HEK293 (cell line): ENCODE measurements around the gene LPP.

Experiments used
- CTCF ChIA-PET: fragments of 350-600 bp; formaldehyde crosslinking; extraction: SDS; loops from one replicate; lab custom pipeline; 2021; ENCODE audit warnings: antibody characterized with exemption; lab: Yijun Ruan, JAX
- POLR2A ChIA-PET: fragments of 300-600 bp; formaldehyde crosslinking; extraction: SDS; loops from one replicate; lab custom pipeline; 2020; ENCODE audit warnings: antibody characterized with exemption, inconsistent platforms; lab: Yijun Ruan, JAX
- H3K27ac ChIP-seq: fragments of 200-500 bp; sonication (Bioruptor generic); 2 replicates; pipeline ENCODE4 v1.5.1; 2014; ENCODE audit warnings: low read depth, low read length, control low read depth, inconsistent platforms; ENCODE audit errors: extremely low read depth
- H3K36me3 ChIP-seq, 2 experiments: fragments of 200-500 bp in 1 of 2; sonication (Bioruptor generic) in 1 of 2; 1 replicate in 1 of 2; 2 replicates in 1 of 2; pipeline ENCODE4 v1.5.1; 2014 to 2017; ENCODE audit warnings: inconsistent platforms in 2 of 2, low read length in 2 of 2; ENCODE audit not compliant: control insufficient read depth in 2 of 2, insufficient read depth in 1 of 2
- H3K4me1 ChIP-seq: fragments of 200-500 bp; sonication (Bioruptor generic); 2 replicates; pipeline ENCODE4 v1.5.1; 2014; ENCODE audit warnings: mild to moderate bottlenecking, low read length, inconsistent platforms; ENCODE audit not compliant: control insufficient read depth, insufficient read depth
- H3K4me3 ChIP-seq: 2 replicates; pipeline ENCODE4 v1.5.1; 2011; ENCODE audit warnings: low read depth, mild to moderate bottlenecking, control low read depth, low read length, moderate library complexity
- H3K9me3 ChIP-seq: fragments of 200-500 bp; sonication (Bioruptor generic); 2 replicates; pipeline ENCODE4 v1.5.1; 2014; ENCODE audit warnings: low read depth, low read length, inconsistent platforms; ENCODE audit not compliant: control insufficient read depth, insufficient read depth
- BCL11B ChIP-seq: fragments of 450-650 bp; formaldehyde crosslinking; IDR thresholded peaks from 2 replicates; pipeline ENCODE4 v1.5.1; 2016; ENCODE audit warnings: low read depth, missing biosample characterization, missing genetic modification characterization
- GFI1B ChIP-seq: fragments of 450-650 bp; formaldehyde crosslinking; IDR thresholded peaks from 2 replicates; pipeline ENCODE4 v1.5.1; 2016; ENCODE audit warnings: missing biosample characterization, missing genetic modification characterization
- GLI2 ChIP-seq: fragments of 450-650 bp; formaldehyde crosslinking; IDR thresholded peaks from 2 replicates; pipeline ENCODE4; 2017; ENCODE audit warnings: missing biosample characterization, missing genetic modification characterization, low read depth, borderline replicate concordance
- GLIS2 ChIP-seq: fragments of 450-650 bp; formaldehyde crosslinking; IDR thresholded peaks from 2 replicates; pipeline ENCODE4 v1.5.1; 2016; ENCODE audit warnings: missing biosample characterization, missing genetic modification characterization
- KLF10 ChIP-seq: fragments of 450-650 bp; IDR thresholded peaks from 2 replicates; pipeline ENCODE4 v1.5.1; 2018; ENCODE audit warnings: missing biosample characterization, mild to moderate bottlenecking, missing genetic modification characterization
- MYNN ChIP-seq: fragments of 450-650 bp; formaldehyde crosslinking; IDR thresholded peaks from 2 replicates; pipeline ENCODE4 v1.5.1; 2016; ENCODE audit warnings: missing biosample characterization, missing genetic modification characterization, borderline replicate concordance
- PRDM1 ChIP-seq: fragments of 450-650 bp; formaldehyde crosslinking; IDR thresholded peaks from 2 replicates; pipeline ENCODE4; 2016; ENCODE audit warnings: missing biosample characterization, missing genetic modification characterization
- PRDM4 ChIP-seq: fragments of 450-650 bp; formaldehyde crosslinking; IDR thresholded peaks from 2 replicates; pipeline ENCODE4 v1.5.1; 2017; ENCODE audit warnings: missing biosample characterization, missing genetic modification characterization
- REPIN1 ChIP-seq: fragments of 450-650 bp; formaldehyde crosslinking; IDR thresholded peaks from 2 replicates; pipeline ENCODE4 v1.5.1; 2017; ENCODE audit warnings: missing biosample characterization, missing genetic modification characterization, low read depth
- SP7 ChIP-seq: fragments of 450-650 bp; formaldehyde crosslinking; IDR thresholded peaks from 2 replicates; pipeline ENCODE4 v1.5.1; 2016; ENCODE audit warnings: missing biosample characterization, missing genetic modification characterization
- ZBTB20 ChIP-seq: fragments of 450-650 bp; formaldehyde crosslinking; IDR thresholded peaks from 2 replicates; pipeline ENCODE4 v1.5.1; 2016; ENCODE audit warnings: missing biosample characterization, missing genetic modification characterization
- ZNF202 ChIP-seq: fragments of 450-650 bp; formaldehyde crosslinking; IDR thresholded peaks from 2 replicates; pipeline ENCODE4 v1.5.1; 2016; ENCODE audit warnings: missing biosample characterization, missing genetic modification characterization, borderline replicate concordance
- ZNF311 ChIP-seq: fragments of 450-650 bp; formaldehyde crosslinking; IDR thresholded peaks from 2 replicates; pipeline ENCODE4 v1.5.1; 2017; ENCODE audit warnings: missing biosample characterization, missing genetic modification characterization, borderline replicate concordance
- ZNF404 ChIP-seq: fragments of 450-650 bp; formaldehyde crosslinking; IDR thresholded peaks from 2 replicates; pipeline ENCODE4 v1.5.1; 2017; ENCODE audit warnings: missing biosample characterization, missing genetic modification characterization
- ZNF433 ChIP-seq: fragments of 450-650 bp; formaldehyde crosslinking; IDR thresholded peaks from 2 replicates; pipeline ENCODE4 v1.5.1; 2016; ENCODE audit warnings: missing biosample characterization, missing genetic modification characterization, low read depth
- ZNF747 ChIP-seq: fragments of 450-650 bp; formaldehyde crosslinking; IDR thresholded peaks from 2 replicates; pipeline ENCODE4 v1.5.1; 2016; ENCODE audit warnings: missing biosample characterization, missing genetic modification characterization
- ZNF776 ChIP-seq: fragments of 450-650 bp; formaldehyde crosslinking; IDR thresholded peaks from 2 replicates; pipeline ENCODE4 v1.5.0; 2017; ENCODE audit warnings: missing biosample characterization, missing genetic modification characterization, borderline replicate concordance
- ZNF843 ChIP-seq: fragments of 450-650 bp; formaldehyde crosslinking; IDR thresholded peaks from 2 replicates; pipeline ENCODE4 v1.5.1; 2016; ENCODE audit warnings: missing biosample characterization, missing genetic modification characterization
- ZSCAN23 ChIP-seq: fragments of 450-650 bp; formaldehyde crosslinking; IDR thresholded peaks from 2 replicates; pipeline ENCODE4 v1.5.1; 2016; ENCODE audit warnings: missing biosample characterization, missing genetic modification characterization
- ZSCAN4 ChIP-seq: fragments of 450-650 bp; formaldehyde crosslinking; IDR thresholded peaks from 2 replicates; pipeline ENCODE4 v1.5.1; 2017; ENCODE audit warnings: missing biosample characterization, missing genetic modification characterization
- ZXDB ChIP-seq: fragments of 450-650 bp; formaldehyde crosslinking; IDR thresholded peaks from 2 replicates; pipeline ENCODE4 v1.5.1; 2016; ENCODE audit warnings: missing biosample characterization, missing genetic modification characterization
- TF ChIP-seq, protein P1 (sequence below): fragments of 450-650 bp; formaldehyde crosslinking; IDR thresholded peaks from 2 replicates; pipeline ENCODE4; 2016; ENCODE audit warnings: missing biosample characterization, missing genetic modification characterization

Gene LPP

DNA sequence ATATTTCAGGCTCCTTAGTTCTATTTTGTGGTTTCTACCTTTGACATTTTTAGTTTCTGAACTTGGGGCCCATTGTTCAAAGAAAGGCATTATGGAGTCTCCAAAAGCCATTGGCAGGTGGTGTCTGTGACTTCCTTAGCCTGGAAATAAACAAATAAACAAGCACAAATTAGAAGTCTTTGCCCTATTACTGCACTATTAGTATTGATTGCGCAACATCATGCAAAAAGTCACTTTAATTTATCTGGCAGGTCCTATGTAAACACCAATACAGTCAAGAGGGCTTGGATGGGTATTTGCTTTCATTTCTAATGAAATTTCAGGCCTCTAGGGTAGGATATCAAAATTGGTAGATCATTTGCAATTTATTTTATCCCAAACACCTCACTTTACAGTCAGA lies 85.6 kb downstream of the LPP start:
- no peak overlapping the region for H3K27ac ChIP-seq
- TF ChIP-seq GLI2 (tag by site-specific recombination) (no peak), ZNF776 (tag by site-specific recombination) (no peak), ZNF404 (tag by site-specific recombination) (no peak), PRDM1 (no peak), ZXDB (tag by site-specific recombination) (no peak), BCL11B (tag by site-specific recombination) (no peak), GLIS2 (tag by site-specific recombination) (no peak), ZSCAN23 (tag by site-specific recombination) (no peak), PRDM4 (tag by site-specific recombination) (no peak), ZBTB20 (no peak), ZNF843 (tag by site-specific recombination) (no peak), SP7 (tag by site-specific recombination) (no peak), ZNF311 (tag by site-specific recombination) (no peak), ZNF747 (tag by site-specific recombination) (no peak), REPIN1 (tag by site-specific recombination) (no peak)
- TF ChIP-seq, protein P1, sequence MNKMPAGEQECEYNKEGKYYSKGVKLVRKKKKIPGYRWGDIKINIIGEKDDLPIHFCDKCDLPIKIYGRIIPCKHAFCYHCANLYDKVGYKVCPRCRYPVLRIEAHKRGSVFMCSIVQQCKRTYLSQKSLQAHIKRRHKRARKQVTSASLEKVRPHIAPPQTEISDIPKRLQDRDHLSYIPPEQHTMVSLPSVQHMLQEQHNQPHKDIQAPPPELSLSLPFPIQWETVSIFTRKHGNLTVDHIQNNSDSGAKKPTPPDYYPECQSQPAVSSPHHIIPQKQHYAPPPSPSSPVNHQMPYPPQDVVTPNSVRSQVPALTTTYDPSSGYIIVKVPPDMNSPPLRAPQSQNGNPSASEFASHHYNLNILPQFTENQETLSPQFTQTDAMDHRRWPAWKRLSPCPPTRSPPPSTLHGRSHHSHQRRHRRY (tag by site-specific recombination), result no peak
- ChIA-PET POLR2A (no interaction called here), CTCF (no interaction called here)
- H3K9me3 ChIP-seq, result no peaks in the 10 kb centered on the region
- no peak overlapping the region for H3K4me3 ChIP-seq
- H3K36me3 ChIP-seq, result no peaks in the 10 kb centered on the region
- no peaks in the 10 kb centered on the region for H3K4me1 ChIP-seq

- H3K27ac ChIP-seq, result no peak overlapping the region
- H3K9me3 ChIP-seq, result no peaks in the 10 kb centered on the region
- H3K4me1 ChIP-seq, result no peaks in the 10 kb centered on the region
- H3K4me3 ChIP-seq, result no peak overlapping the region
- H3K36me3 ChIP-seq, result no peaks in the 10 kb centered on the region
- ChIA-PET CTCF (no interaction called here), POLR2A (no interaction called here)
- TF ChIP-seq ZNF433 (no peak), GFI1B (no peak), ZNF202 (no peak), ZSCAN4 (0 out of 2 replicates have a peak, but pooled peaks have one; percentile 20), MYNN (tag by site-specific recombination) (peak; percentile 63; the same call in 1 of the 2 replicates), KLF10 (tag by site-specific recombination) (no peak)
These were observed 86.4 kb downstream of the LPP start for GRCh38 chr3:188240189-188240981.
